Left kidney (tissue), 8 donors: ENCODE measurements around the gene TMEM239. TPM values are rescaled to one million over a fixed set of nuclear protein-coding genes. Genes with fewer than 3 reads are reported as not detected.
"Not testable (repeated sequence)": the region's sequence is repeated elsewhere in the genome, so short reads cannot be mapped to it uniquely, and the experiment has no call there.

Experiments used
- DNase-seq: peaks from one replicate; pipeline ENCODE4 v3.0.0-alpha.2; 2013
- long read RNA-seq, 8 donors: transcript quantifications; one replicate each; lab custom pipeline, GENCODE V29; 2026
- polyA plus RNA-seq: library from polyadenylated mRNA; unstranded; fragments of 120-200 nt; gene quantifications from one replicate; pipeline ENCODE4 v1.2.1, GENCODE V29; 2013; ENCODE audit not compliant: insufficient read length

Gene TMEM239
- polyA plus RNA-seq, result 0.03 TPM
- long read RNA-seq, donor 1, result 0 reads
- long read RNA-seq, donor 2, result 0 reads
- long read RNA-seq, donor 3, result 0 reads
- long read RNA-seq, donor 4, result 0 reads
- long read RNA-seq, donor 5, result 0 reads
- long read RNA-seq, donor 6, result 0 reads
- long read RNA-seq, donor 7, result 0 reads
- long read RNA-seq, donor 8, result 0 reads

DNA sequence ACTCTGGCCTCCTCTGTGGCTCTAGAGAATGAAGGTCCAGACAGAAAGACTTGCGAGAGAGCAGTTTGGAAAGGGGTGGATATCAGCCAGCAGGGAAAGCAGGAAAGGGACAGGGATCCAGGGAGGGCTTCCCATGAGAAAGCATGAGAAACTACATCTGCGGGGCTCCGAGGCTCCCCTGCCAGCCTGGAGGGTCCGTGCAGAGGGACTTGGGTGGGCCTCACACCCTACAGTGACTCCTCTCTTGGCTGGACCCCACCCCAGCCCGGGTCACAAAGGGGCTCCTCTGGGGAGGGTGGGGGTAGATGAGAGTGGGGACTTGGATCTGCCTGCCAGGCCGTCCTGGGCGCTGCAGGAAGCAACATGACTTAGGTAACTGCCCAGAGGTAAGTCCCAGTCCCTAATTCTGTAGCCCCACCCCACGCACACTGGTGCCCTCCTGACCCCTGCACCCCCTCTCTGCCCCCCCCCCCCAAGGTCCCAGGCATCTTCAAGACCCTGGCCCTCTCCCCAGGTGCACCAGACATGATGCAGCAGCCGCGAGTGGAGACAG lies at the start of gene TMEM239:
Gene TMEM239 (plus strand): TSS at position 335 of the 553 bp plus-strand sequence. CDS start 191 bp downstream, at position 526.
- DNase-seq, result no peak

DNA sequence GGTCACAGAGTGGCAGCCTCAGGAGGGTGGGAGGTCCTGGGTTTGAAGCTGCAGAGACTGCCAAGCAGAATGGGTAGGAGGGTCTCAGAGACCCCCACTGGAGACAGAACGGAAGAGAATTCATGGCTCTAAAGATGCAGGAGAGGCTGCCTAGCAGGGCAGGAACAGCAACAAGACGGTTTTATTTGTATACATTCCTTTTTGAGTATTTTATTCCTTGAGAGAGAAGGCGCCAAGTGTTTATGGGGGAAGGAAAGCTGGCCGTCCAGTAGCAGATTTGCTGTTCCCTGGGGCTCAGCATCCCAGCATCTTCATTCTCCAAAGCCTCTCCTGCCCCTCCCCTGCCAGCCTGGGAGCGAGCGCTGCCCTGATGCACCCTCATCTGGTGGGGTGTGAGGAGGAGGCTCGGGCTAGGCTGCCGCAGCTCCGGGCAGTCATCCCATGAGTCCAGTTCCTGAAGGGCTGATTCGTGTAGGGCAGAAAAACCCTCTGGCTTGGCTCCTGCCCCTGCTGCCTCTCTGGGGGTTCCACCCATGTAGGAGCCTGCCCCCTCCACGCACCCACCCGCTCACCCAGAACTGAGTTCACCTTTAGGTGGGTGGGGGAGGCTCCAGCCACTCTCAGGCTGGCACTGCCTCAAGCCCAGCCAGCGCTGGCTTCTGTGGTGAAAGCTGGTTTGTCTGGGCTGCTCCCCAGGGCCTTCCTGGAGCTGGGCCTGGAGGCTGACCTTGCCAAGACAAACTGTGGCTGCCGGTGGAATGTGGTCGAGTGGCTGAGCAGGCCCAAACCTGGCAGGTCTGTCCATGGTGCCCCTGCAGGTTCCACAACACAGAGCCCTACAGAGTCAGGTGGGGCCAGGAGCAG lies 48.2 kb upstream of the TMEM239 start:
- no peak for DNase-seq

DNA sequence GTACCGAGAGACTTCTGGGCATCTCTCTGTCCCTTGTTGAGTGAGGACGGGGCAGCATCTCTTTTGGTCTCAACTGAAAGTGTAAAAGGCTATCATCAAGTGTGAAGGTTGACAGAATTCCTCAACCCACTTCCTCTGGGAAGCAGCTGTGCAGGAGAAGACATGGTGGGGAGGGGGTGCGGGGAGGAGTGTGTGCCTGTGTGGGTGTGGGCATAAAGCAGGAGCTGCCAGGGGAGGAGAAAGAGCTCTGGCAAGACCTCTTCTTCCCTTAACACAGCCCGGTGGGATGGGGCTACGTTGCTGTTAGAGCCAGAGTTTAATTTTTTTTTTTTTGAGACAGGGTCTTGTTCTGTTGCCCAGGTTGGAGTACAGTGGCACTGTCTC lies 47.5 kb upstream of the TMEM239 start:
- DNase-seq, result no peak

DNA sequence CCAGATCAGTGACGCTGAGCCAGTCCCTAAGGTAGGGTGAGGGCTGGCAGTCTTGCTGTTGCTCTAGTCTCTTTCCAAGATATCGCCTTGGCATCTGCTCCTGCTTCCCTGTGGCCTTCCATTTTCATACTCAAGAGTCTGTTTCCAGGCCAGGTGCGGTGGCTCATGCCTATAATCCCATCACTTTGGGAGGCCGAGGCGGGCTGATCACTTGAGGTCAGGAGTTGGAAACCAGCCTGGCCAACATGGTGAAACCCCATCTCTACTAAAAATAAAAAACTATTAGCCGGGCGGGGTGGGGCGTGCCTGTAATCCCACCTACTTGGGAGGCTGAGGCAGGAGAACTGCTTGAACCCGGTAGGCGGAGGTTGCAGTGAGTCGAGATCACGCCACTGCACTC lies 46.1 kb upstream of the TMEM239 start:
- DNase-seq, result not testable (repeated sequence)

DNA sequence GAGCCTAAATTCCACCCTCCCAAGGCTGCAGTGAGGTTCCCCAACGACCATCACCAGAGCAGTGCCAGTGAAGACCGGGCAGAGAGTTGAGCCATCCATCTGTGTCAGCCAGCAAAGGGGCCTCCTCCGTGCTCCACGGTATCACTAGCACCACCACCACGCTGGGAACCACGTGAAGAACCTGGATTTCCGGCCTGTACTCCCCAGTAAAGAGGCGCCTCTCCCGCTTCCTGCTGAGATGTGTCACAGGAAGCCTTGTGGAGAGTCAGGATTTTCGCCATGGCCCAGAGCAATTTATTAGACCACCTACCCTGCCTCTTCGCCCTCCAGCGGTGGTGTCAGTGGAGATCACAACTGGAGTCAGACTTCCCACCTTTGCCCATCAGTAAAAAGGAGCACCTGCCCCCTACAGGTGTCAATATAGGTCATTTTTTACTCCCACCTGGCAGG lies 44.5 kb upstream of the TMEM239 start:
- no peak for DNase-seq

DNA sequence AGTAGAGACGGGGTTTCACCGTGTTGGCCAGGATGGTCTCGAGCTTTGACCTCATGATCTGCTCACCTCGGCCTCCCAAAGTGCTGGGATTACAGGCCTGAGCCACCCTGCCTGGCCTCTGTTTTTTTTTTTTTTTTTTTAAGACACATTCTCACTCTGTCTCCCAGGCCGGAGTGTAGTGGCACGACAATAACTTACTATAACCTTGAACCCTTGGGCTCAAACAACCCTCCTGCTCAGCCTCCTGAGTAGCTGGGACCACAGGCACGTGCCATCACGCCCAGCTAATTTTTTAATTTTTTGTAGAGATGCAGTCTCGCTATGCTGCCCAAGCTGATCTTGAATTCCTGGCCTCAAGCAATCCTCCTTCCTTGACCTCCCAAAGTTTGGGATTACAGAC lies 42.4 kb upstream of the TMEM239 start:
- no peak for DNase-seq

DNA sequence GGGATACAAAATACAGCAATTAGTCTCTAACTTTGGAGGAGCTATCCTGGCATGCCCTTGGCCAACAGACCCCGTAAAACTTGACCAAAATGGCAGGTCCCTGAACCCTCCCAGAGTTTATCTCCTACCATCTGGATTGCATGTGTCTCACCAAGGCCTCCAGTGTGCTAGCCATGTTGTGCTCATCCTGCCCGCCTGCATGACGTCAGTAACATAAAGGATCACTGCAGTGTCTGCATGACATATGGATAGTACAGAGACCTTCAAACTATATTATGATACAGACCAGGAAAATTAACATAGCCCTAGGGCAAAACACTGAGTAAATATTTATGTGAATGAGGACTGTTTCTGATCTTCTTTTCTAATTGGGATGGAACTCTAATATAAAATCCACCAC lies 41.0 kb upstream of the TMEM239 start:
- DNase-seq, result no peak

DNA sequence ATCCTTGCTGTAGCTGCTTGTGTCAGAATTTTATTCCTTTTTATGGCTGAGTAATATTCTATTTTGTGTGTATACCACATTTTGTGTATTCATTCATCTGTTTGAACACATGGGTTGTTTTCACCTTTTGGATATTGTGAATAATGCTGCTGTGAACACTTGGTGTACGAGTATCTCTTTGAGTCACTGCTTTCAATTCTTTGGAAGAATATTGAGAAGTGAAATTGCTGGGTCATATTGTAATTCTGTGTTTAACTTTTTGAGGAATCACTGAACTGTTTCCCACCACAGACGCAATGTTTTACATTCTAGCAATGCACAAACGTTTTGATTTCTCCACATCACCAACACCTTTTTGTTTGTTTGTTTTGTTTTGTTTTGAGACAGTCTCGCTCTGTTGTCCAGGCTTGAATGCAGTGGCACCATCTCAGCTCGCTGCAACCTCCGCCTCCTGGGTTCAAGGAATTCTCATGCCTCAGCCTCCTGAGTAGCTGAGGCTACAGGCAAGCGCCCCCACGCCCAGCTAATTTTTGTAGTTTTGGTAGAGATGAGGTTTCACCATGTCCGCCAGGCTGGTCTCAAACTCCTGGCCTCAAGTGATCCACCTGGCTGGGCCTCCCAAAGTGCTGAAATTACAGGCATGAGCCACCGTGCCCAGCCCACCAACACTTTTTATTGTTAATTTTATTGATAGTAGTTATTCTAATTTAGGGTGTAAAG lies 37.4 kb upstream of the TMEM239 start:
- no peak for DNase-seq

DNA sequence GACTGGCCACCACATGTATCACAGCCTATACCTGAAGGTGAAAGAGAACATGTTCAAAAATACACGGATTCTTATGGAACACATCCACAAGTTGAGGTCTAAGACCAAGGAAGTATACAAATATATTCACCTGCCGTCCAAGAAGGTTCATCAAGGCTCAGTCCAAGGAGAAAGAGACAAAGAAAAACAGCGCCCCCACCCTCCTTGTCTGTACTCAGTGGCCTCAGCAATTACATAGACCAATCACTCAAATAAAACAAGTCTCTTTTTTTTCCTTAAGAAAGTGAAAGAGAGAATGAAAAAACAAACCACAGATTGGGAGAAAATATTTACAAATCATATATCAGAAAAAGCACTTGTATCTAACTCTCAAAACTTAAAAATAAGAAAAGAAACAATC lies 35.2 kb upstream of the TMEM239 start:
- no peak for DNase-seq

DNA sequence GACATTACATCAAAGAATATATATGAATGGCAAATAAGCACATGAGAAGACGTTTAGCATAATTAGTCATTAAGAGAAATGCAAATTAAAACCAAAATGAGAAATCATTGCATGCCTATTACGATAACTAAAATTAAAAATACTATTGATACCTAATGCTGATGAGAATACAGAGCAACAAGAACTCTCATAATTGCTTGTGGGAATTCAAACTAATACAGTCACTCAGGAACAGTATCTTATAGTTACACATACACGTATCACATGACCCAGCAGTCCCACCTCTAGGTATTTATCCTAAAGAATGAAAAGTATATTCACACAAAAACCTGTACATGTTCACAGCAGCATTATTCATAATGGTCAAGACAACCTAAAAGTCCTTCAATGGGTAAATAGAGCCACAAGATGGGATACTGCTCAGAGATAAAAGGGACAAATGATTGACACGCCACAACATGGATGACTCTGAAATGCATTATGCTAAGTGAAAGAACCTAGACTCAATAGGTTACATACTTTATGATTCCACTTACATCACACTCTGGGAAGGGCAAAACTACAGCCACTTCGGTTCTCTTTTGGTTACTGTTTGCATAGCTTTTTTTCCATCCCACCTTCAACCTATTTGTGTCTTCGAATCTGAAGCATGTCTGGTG lies 32.1 kb upstream of the TMEM239 start:
- DNase-seq, result no peak

DNA sequence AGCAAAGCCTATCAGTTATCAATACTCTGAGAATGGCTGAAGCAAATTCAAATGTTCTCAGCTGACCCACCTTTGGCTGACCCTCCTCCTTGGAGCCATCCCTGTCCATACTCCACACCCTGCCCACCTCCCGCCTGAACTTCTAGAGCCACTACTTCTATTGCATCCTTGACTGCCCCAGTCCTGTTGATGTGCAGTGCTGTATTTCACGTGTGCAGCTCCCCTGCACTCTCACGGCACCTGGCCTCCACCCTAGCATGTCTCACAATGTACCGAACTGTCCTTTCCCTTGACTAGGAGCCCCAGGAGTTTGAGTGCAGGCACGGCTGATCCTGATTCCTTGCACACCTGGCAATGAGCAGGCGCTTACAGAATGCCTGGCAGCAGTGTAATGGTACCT lies 22.7 kb upstream of the TMEM239 start:
- no peak for DNase-seq

DNA sequence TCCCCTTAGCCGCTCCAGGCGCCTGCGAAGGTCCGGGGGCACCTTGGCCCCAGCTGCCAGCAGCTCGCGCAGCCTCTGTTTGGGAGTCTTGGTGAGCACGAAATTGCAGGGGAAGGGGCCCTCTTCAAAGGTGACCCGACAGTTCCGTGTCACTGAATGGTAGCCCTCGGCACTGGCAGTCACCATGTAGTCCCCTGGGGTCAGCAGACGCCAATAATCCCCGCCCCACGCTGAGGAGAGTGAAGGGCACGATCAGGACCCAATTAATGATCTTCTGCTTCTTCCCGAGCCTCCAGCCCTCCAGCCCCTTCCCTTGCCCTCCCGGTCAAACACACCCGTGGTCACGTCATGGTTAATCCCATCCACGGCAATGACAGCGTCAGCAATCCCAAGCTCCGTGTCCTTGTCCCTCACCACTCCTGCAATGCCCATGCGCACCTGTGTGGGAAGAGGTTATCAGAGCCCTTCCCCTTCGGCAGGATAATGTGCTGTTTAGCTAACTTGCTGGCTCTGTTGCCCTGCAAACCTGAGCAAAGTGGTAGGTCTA lies 21.9 kb upstream of the TMEM239 start:
- DNase-seq, result no peak

DNA sequence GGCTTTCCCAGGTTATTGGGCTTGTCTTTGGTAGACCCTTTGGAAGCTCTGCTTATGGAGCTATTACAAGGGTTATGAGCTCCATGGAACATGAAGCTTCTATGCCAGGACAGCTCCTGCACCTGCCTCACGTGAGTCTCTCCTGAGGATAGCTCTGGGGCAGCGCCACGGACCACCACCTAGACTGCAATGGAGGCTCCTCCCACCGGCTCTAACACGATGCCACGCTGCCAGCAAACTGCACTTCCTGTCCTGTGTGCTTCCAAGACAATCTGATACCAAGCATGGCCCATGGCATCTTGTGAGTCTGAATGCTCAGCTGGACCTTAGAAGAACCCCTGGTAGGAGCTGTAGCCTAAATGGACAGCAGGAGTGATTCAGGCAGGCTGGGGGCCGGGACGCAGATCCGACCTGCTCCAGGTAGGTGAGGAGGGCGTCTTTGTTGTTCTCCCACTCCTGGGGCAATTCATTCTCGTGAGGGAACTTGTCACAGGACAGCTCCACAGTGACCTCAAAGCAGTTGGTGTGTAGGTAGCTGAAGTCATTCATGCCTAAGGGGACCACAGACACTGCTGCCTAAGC lies 21.2 kb upstream of the TMEM239 start:
- DNase-seq, result no peak

DNA sequence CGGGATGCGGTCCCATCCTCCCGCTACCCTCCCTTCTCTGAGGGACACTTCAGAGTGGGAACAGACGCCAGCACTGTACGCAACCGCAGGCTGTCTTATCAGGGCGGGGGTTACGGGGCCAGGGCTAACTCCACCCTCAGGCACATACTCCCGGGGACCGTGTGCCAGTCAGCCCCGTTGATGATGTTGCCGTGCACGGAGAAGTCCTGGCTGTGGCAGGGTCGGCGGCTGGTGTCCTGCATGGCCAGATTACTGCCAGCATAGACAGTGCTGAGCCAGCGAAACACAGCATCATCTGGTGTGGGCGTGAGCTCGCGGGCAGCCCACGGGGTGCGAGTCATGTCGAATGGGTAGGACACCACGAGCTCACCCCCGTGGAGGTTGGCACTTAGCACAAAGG lies 20.7 kb upstream of the TMEM239 start:
- no peak for DNase-seq

DNA sequence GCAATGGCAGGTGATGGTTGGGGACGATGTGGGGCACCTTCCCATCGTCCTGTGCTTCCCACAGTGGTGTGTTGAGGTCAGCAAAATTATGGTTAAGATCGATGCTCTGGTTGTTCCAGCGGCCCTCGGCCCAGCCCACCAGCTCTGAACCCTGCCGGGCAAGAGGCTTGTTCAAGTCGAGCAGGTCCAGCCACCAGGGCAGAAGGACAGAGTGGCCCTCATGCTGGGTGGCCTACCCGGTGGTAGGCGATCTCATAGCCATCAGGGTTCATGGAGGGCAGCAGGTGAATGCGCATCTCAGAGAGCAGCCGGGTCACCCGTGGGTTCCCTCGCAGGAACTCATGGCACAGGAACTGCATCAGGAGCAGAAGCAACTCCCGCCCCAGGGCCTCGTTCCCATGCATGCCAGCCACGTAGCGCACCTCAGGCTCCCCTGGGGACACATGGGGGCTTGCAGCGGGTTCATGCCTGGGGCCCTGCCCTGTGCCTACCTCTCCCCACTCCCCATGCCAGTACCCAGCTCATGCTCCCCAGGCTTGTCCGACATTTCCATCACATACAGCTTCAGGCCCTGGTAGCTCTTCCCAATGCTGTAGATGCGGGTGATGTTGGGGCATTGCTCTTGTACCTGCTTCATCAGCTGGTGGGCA lies 20.0 kb upstream of the TMEM239 start:
- DNase-seq, result no peak

DNA sequence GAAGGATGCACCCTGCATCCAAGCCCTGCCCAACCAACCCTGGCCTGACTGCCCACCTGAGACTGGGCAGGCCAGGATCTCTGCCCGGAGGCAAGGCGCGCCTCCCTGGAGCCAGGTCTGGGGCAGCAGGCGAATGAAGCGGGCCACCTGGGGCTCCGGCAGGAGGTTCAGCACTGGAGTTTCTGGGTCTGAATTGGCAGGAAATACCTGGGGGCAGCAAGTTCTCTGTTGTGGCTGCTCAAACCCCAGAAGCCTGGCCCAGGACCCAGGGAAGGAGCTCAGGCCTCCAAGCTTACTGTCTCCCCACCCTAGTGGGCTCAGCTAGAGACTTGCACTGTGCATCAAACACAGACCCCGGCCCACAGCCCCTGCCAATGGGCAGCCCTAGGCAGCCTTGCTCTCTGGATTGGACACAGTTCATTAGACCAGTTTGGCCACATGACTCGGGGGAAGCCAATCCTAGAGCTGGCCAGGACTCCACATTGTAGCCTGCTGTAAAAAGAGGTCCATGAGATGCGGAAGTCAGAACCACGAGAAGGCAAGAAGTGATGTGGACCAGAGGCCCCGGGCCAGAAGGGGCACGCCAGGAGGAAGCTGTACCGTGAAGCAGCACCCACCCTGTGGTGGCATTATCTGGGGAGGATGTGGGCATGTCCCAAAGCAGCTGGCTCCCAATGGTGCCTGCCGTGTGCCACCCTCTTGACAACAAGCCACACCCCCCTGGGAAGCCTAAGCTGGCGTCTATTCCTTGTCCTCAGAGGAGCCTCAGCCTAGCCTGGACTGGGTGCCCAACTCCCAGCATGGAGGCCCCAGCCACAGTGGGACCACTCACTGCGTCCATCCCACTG lies 18.8 kb upstream of the TMEM239 start:
- no peak for DNase-seq

DNA sequence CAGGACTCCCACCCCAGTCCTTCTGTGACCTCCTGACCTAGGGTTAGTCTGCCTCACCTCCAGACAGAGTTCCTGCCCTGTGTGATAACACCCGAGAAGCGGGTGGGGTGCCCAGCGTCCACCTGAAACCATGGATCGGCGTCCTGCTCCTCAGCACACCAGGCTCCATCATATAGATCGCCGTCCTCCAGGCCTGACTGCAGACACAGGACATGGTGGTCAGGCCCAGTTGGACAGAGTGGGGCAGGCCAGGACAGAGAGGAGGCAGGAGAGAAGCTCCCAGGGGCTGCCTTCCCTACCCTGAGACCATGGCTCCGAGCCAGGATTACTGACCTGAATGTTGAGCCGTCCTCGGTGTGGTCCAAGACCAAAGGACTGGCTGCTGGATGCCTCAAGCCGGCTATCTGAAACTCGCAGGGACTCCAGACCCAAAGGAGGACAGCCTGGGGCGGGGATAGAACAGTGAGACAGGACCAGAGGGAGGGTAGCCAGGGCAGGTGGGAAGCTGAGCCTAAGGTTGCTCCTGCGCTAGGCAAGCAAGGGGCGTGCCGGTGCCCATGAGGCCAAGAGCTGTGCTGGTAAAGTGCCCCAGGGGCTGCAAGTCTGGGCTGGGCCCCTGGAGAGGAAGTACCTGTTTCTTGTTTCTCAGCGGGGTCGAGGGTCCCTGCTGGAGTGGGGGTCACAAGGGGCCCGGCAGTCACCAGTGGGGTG lies 17.9 kb upstream of the TMEM239 start:
- no peak for DNase-seq

DNA sequence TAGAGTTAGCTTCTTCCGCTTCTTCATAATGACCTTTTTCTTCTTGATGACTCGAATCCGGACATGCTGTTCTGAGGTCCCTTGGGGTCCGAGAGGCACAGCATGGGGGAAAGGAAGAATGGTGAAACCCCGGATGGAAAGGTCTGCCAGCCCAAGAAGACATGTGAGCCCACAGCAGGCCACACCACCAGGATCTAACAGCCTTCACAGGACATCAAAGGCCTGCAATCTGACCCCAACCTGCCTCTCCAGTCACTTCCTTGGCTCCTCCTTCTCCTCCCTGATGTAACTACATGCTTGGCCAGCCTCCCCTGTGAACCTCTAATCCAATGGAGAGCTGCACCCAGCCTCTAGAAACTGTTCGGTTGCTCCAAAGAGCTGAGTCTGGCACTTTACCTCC lies 17.4 kb upstream of the TMEM239 start:
- DNase-seq, result no peak

DNA sequence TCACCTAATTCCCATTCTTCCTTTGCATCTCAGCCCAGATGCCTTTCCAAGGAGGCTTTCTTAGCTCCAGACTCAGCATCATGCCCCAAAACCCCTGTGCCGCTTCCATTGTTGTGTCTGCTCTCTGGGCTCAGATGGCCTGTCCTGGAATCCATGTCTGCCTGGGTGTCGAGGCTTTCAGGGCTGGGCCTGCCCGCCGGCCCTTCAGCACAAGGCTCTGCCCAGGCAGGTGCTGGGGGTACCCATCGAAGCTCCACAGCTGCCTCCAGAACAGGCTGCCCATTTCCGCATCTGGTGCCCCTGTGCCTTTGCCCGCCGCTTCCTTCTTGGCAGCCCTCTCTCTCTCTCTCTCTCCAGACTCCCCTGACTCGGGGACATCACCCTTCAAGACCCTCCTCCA lies 16.9 kb upstream of the TMEM239 start:
- no peak for DNase-seq
